GM18499 (cell line): ENCODE measurements around the gene NAMPT.
"Not testable (repeated sequence)": the region's sequence is repeated elsewhere in the genome, so short reads cannot be mapped to it uniquely, and the experiment has no call there.

Experiments used
- ATAC-seq: cut with Tn5 transposase; IDR thresholded peaks from one replicate; pipeline ENCODE4 v1.9.1; 2021; ENCODE audit warnings: moderate number of reproducible peaks; ENCODE audit not compliant: insufficient read depth, unreplicated experiment

Gene NAMPT

GRCh38 chr7:106305732-106306131 is 20.9 kb upstream of the NAMPT start:
- no peak for ATAC-seq

- no peak for ATAC-seq
Measured at GRCh38 chr7:106304568-106304967, 19.8 kb upstream of the NAMPT start.

- not testable (repeated sequence) for ATAC-seq
Measured at GRCh38 chr7:106298631-106299030, 13.8 kb upstream of the NAMPT start.

GRCh38 chr7:106298155-106298554 is 13.4 kb upstream of the NAMPT start:
- not testable (repeated sequence) for ATAC-seq

- no peak for ATAC-seq
Measured at GRCh38 chr7:106294334-106294733, 9.6 kb upstream of the NAMPT start.

- no peak for ATAC-seq
Measured at GRCh38 chr7:106291247-106291646, 6.5 kb upstream of the NAMPT start.

GRCh38 chr7:106290319-106290718 is 5.5 kb upstream of the NAMPT start:
- no peak for ATAC-seq

- no peak for ATAC-seq
Measured at GRCh38 chr7:106289848-106290247, 5.1 kb upstream of the NAMPT start.

GRCh38 chr7:106288263-106288662 is 3.5 kb upstream of the NAMPT start:
- no peak for ATAC-seq

GRCh38 chr7:106287786-106288185 is 3.0 kb upstream of the NAMPT start:
- no peak for ATAC-seq

- peak; percentile 47 for ATAC-seq
Measured at GRCh38 chr7:106285855-106286492, 1.2 kb upstream of the NAMPT start.

GRCh38 chr7:106285051-106285854 is 470 bp upstream of the NAMPT start:
- ATAC-seq: peak; percentile 36

GRCh38 chr7:106283831-106284713 is 711 bp downstream of the NAMPT start:
- ATAC-seq: no peak

GRCh38 chr7:106283501-106283830 is 1.3 kb downstream of the NAMPT start:
- no peak for ATAC-seq

GRCh38 chr7:106282852-106283251 is 1.9 kb downstream of the NAMPT start:
- no peak for ATAC-seq

- no peak for ATAC-seq
Measured at GRCh38 chr7:106282390-106282789, 2.4 kb downstream of the NAMPT start.

GRCh38 chr7:106281585-106282318 is 3.0 kb downstream of the NAMPT start:
- no peak for ATAC-seq

GRCh38 chr7:106281127-106281526 is 3.7 kb downstream of the NAMPT start:
- ATAC-seq: no peak

GRCh38 chr7:106279425-106280197 is 5.2 kb downstream of the NAMPT start:
- ATAC-seq: no peak

GRCh38 chr7:106278695-106279094 is 6.1 kb downstream of the NAMPT start:
- no peak for ATAC-seq
